HCT116 (cell line): Measurements from ENCODE around the gene PITPNM1. TPM values are rescaled to one million over a fixed set of nuclear protein-coding genes. Genes with fewer than 3 reads are reported as not detected.

Experiments used
- ATAC-seq: fragments of 200-7000 bp; cut with Tn5 transposase; 2 replicates; pipeline ENCODE4 v1.9.1; 2020; ENCODE audit warnings: mild to moderate bottlenecking, moderate library complexity
- BruUV-seq: library from RNA; stranded (reverse); fragments of 400-500 nt; replicated peaks from 2 replicates; lab custom pipeline; 2021; lab: Mats Ljungman, UMichigan
- CTCF ChIA-PET: fragments of 300-600 bp; sonication (Branson Sonifier 250); formaldehyde crosslinking; loops from one replicate; lab custom pipeline; 2021; ENCODE audit warnings: antibody characterized with exemption; lab: Charles Lee
- POLR2A ChIA-PET: fragments of 300-600, 350-600 bp; sonication (Branson Sonifier 250); formaldehyde crosslinking; loops from one replicate; lab custom pipeline; 2021; ENCODE audit warnings: antibody characterized with exemption; lab: Charles Lee
- RAD21 ChIA-PET, 2 experiments: fragments of 300-600 bp; sonication (Branson Sonifier 250); formaldehyde crosslinking; loops; one replicate each; lab custom pipeline; 2023; ENCODE audit warnings: low total read pairs in 2 of 2; ENCODE audit not compliant: uncharacterized antibody in 2 of 2, unreplicated experiment in 2 of 2, low non-redundant PET in 1 of 2; lab: Charles Lee
- DNase-seq: peaks from one replicate; pipeline ENCODE4 v3.0.0-alpha.2; 2010; ENCODE audit warnings: low read depth, low spot score
- H2AFZ ChIP-seq: fragments of 200-600 bp; shearing (Covaris generic), sonication (generic); 2 replicates; pipeline ENCODE4 v1.6.1; 2017; ENCODE audit warnings: low read depth, mixed run types, mixed read lengths, antibody characterized with exemption, low read length; ENCODE audit not compliant: poor library complexity, severe bottlenecking
- H3K27ac ChIP-seq: 2 replicates; pipeline ENCODE4 v1.5.1; 2012; ENCODE audit warnings: low read depth, low read length
- H3K27me3 ChIP-seq: fragments of 200-600 bp; sonication (generic); 2 replicates; pipeline ENCODE4 v1.6.1; 2016; ENCODE audit warnings: mixed run types, low read length, mixed read lengths; ENCODE audit not compliant: insufficient read depth
- H3K36me3 ChIP-seq, 2 experiments: fragments of 200-500 bp in 1 of 2; fragments of 200-600 bp in 1 of 2; sonication (Bioruptor generic) in 1 of 2; sonication (generic) in 1 of 2; 2 replicates each; pipeline versions ENCODE4 v1.5.1 to v1.6.1; 2014 to 2016; ENCODE audit warnings: low read length in 2 of 2, inconsistent platforms in 1 of 2, mixed read lengths in 1 of 2, mixed run types in 1 of 2; ENCODE audit not compliant: insufficient read depth in 2 of 2, control insufficient read depth in 1 of 2
- H3K4me1 ChIP-seq, 2 experiments: fragments of 200-600 bp in 1 of 2; sonication (generic) in 1 of 2; 2 replicates each; pipeline versions ENCODE4 v1.5.1 to v1.6.1; 2012 to 2017; ENCODE audit warnings: low read length in 2 of 2, inconsistent platforms in 1 of 2, mild to moderate bottlenecking in 1 of 2, mixed read lengths in 1 of 2, mixed run types in 1 of 2, moderate library complexity in 1 of 2; ENCODE audit not compliant: insufficient read depth in 2 of 2, control insufficient read depth in 1 of 2
- H3K4me2 ChIP-seq: fragments of 200-600 bp; sonication (generic); 2 replicates; pipeline ENCODE4 v1.6.1; 2017; ENCODE audit warnings: mixed run types, low read length, mixed read lengths
- H3K4me3 ChIP-seq, 2 experiments: fragments of 200-600 bp in 1 of 2; sonication (generic) in 1 of 2; replicated peaks in 1 of 2; 2 replicates each; pipeline ENCODE4 v1.5.1; 2011 to 2016; ENCODE audit warnings: low read length in 2 of 2, control low read depth in 1 of 2, low read depth in 1 of 2, mild to moderate bottlenecking in 1 of 2, mixed read lengths in 1 of 2, mixed run types in 1 of 2
- H3K79me2 ChIP-seq: fragments of 200-600 bp; sonication (generic); 2 replicates; pipeline ENCODE4 v1.6.1; 2017; ENCODE audit warnings: mild to moderate bottlenecking, mixed run types, low read length, moderate library complexity, mixed read lengths; ENCODE audit not compliant: insufficient read depth
- H3K9ac ChIP-seq: fragments of 200-600 bp; sonication (generic); 2 replicates; pipeline ENCODE4 v1.6.1; 2016; ENCODE audit warnings: low read length, mixed read lengths
- H3K9me2 ChIP-seq: fragments of 200-600 bp; sonication (generic), shearing (Covaris generic); 2 replicates; pipeline ENCODE4 v1.6.1; 2017; ENCODE audit warnings: mixed run types, mild to moderate bottlenecking, moderate library complexity; ENCODE audit not compliant: insufficient read depth
- H3K9me3 ChIP-seq, 2 experiments: fragments of 200-500 bp in 1 of 2; fragments of 200-600 bp in 1 of 2; sonication (Bioruptor generic) in 1 of 2; sonication (generic) in 1 of 2; 2 replicates each; pipeline ENCODE4 v1.6.1; 2014 to 2017; ENCODE audit warnings: low read length in 2 of 2, mixed read lengths in 2 of 2, inconsistent platforms in 1 of 2, low read depth in 1 of 2, mild to moderate bottlenecking in 1 of 2, mixed run types in 1 of 2, moderate library complexity in 1 of 2; ENCODE audit not compliant: control insufficient read depth in 1 of 2, insufficient read depth in 1 of 2
- H4K20me1 ChIP-seq: fragments of 200-600 bp; sonication (generic), shearing (Covaris generic); 2 replicates; pipeline ENCODE4 v1.6.1; 2017; ENCODE audit warnings: mixed run types, mild to moderate bottlenecking, moderate library complexity; ENCODE audit not compliant: insufficient read depth
- ATF3 ChIP-seq: IDR thresholded peaks from 2 replicates; pipeline ENCODE4 v1.6.1; 2012
- CBX3 ChIP-seq: IDR thresholded peaks from 2 replicates; pipeline ENCODE4 v1.6.1; 2012; ENCODE audit warnings: low read depth
- CEBPB ChIP-seq: IDR thresholded peaks from 2 replicates; pipeline ENCODE4 v1.6.1; 2012; ENCODE audit warnings: low read depth
- CTCF ChIP-seq, 3 experiments: fragments of 200-600 bp in 1 of 3; sonication (generic) in 1 of 3; IDR thresholded peaks in 2 of 3; conservative IDR thresholded peaks in 1 of 3; 2 replicates each; pipeline ENCODE4 v1.5.1; 2012 to 2017; ENCODE audit warnings: low read depth in 2 of 3, low read length in 2 of 3, antibody characterized with exemption in 1 of 3, borderline replicate concordance in 1 of 3, control low read depth in 1 of 3, mild to moderate bottlenecking in 1 of 3, mixed read lengths in 1 of 3, mixed run types in 1 of 3, moderate library complexity in 1 of 3; ENCODE audit not compliant: insufficient read depth in 1 of 3
- EGR1 ChIP-seq: IDR thresholded peaks from 2 replicates; pipeline ENCODE4 v1.6.1; 2012; ENCODE audit warnings: low read depth
- ELF1 ChIP-seq: IDR thresholded peaks from 2 replicates; pipeline ENCODE4 v1.6.1; 2012; ENCODE audit warnings: low read depth, borderline replicate concordance
- EZH2 ChIP-seq: fragments of 200-600 bp; sonication (generic); IDR thresholded peaks from 2 replicates; pipeline ENCODE4 v1.6.1; 2017; ENCODE audit warnings: antibody characterized with exemption, mixed run types
- JUND ChIP-seq: IDR thresholded peaks from 2 replicates; pipeline ENCODE4 v1.6.1; 2012
- POLR2A ChIP-seq: IDR thresholded peaks from 2 replicates; pipeline ENCODE4 v1.7.0; 2011; ENCODE audit warnings: borderline replicate concordance; ENCODE audit not compliant: insufficient read depth, insufficient read length; ENCODE audit errors: extremely low read depth
- POLR2AphosphoS5 ChIP-seq: IDR thresholded peaks from 2 replicates; pipeline ENCODE4 v1.6.1; 2011; ENCODE audit warnings: mild to moderate bottlenecking, low read depth, low read length, moderate library complexity
- RAD21 ChIP-seq: IDR thresholded peaks from 2 replicates; pipeline ENCODE4 v1.6.1; 2012; ENCODE audit warnings: low read depth, mild to moderate bottlenecking
- SIN3A ChIP-seq: IDR thresholded peaks from 2 replicates; pipeline ENCODE4 v1.6.1; 2012; ENCODE audit warnings: low read depth
- SP1 ChIP-seq: IDR thresholded peaks from 2 replicates; pipeline ENCODE4 v1.6.1; 2012; ENCODE audit warnings: low read depth
- SRF ChIP-seq: IDR thresholded peaks from 2 replicates; pipeline ENCODE4 v1.6.1; 2012; ENCODE audit warnings: low read depth
- TCF7L2 ChIP-seq: IDR thresholded peaks from 2 replicates; pipeline ENCODE4 v1.7.0; 2011; ENCODE audit warnings: borderline replicate concordance, inconsistent platforms; ENCODE audit not compliant: insufficient read depth, insufficient read length; ENCODE audit errors: extremely low read depth
- ZBTB33 ChIP-seq: IDR thresholded peaks from 2 replicates; pipeline ENCODE4 v1.6.1; 2011; ENCODE audit warnings: mild to moderate bottlenecking, low read length, moderate library complexity; ENCODE audit not compliant: insufficient replicate concordance; ENCODE audit errors: extremely low read depth
- intact Hi-C: fragments of 100-400 bp; cut with micrococcal nuclease; formaldehyde crosslinking; loops from 2 replicates; pipeline ENCODE4 v1.10.0; 2022
- total RNA-seq: library from RNA; stranded (reverse); gene quantifications from one replicate; pipeline ENCODE4 v1.2.1, GENCODE V29; 2021; ENCODE audit not compliant: unreplicated experiment

The PITPNM1 gene
- total RNA-seq, 1 experiment from 2014 or later = 79.5 TPM

- no peaks in the 10 kb centered on the region for H3K4me1 ChIP-seq
- CTCF ChIA-PET = no interaction called here
- H3K79me2 ChIP-seq = no peaks in the 10 kb centered on the region
- no TSS peak for BruUV-seq
- no peaks in the 10 kb centered on the region for H3K9me3 ChIP-seq
- ATAC-seq (no peak), DNase-seq (no peak)
- no peak overlapping the region for H3K4me2 ChIP-seq
- H2AFZ ChIP-seq = no peak overlapping the region
- no peaks in the 10 kb centered on the region for H3K36me3 ChIP-seq
- H3K9ac ChIP-seq = no peak overlapping the region
- no peaks in the 10 kb centered on the region for H3K9me2 ChIP-seq
- no peaks in the 10 kb centered on the region for H3K27me3 ChIP-seq
- TF ChIP-seq EGR1 (no peak), SIN3A (no peak), JUND (no peak), SRF (no peak), ZBTB33 (no peak), TCF7L2 (no peak), SP1 (no peak), ELF1 (no peak)
- no peak overlapping the region for H3K4me3 ChIP-seq
- RAD21 ChIA-PET = no interaction called here
- intact Hi-C loops = no loop called here
- POLR2A ChIA-PET = no interaction called here
- no peaks in the 10 kb centered on the region for H4K20me1 ChIP-seq
- H3K27ac ChIP-seq = no peak overlapping the region
These were observed 38.4 kb upstream of the PITPNM1 start for GRCh38 chr11:67543585-67543984.

- Histone ChIP-seq H3K9ac (no peak overlapping the region), H3K79me2 (no peaks in the 10 kb centered on the region), H3K4me3 (no peak overlapping the region), H3K36me3 (no peaks in the 10 kb centered on the region), H3K27ac (no peak overlapping the region), H2AFZ (no peak overlapping the region), H3K9me3 (no peaks in the 10 kb centered on the region), H3K4me2 (no peak overlapping the region), H3K4me1 (no peaks in the 10 kb centered on the region), H4K20me1 (no peaks in the 10 kb centered on the region), H3K27me3 (no peaks in the 10 kb centered on the region), H3K9me2 (no peaks in the 10 kb centered on the region)
- ATAC-seq = no peak
- BruUV-seq = no TSS peak
- intact Hi-C loops = no loop called here
- POLR2A ChIA-PET = no interaction called here
- CTCF ChIA-PET = no interaction called here
- RAD21 ChIA-PET = no interaction called here
- DNase-seq = no peak
- no peak for TF ChIP-seq ZBTB33
- no peak for TF ChIP-seq POLR2A
- TF ChIP-seq RAD21 = no peak
- TF ChIP-seq SP1 = no peak
- no peak for TF ChIP-seq CEBPB
- TF ChIP-seq POLR2AphosphoS5 = no peak
- TF ChIP-seq ATF3 = no peak
- TF ChIP-seq SIN3A = no peak
- TF ChIP-seq EZH2 = no peak
- TF ChIP-seq CBX3 = no peak
- TF ChIP-seq CTCF (IDR thresholded peaks at IDR 0.05 in 2 of 3, conservative IDR thresholded peaks at IDR 0.05 in 1 of 3; ENCODE audit: borderline replicate concordance in 1 of 3, insufficient read depth in 1 of 3, low read depth in 2 of 3, low read length in 2 of 3) = no peak
- TF ChIP-seq ELF1 = no peak
These were observed 37.8 kb upstream of the PITPNM1 start for GRCh38 chr11:67542971-67543370.
